Ishikawa (cell line): Measurements from ENCODE around the gene CARD16.

Experiments
- EP300 ChIP-seq: IDR thresholded peaks from 2 replicates; pipeline ENCODE4 v1.6.1; 2012; ENCODE audit warnings: borderline replicate concordance
- RAD21 ChIP-seq: IDR thresholded peaks from 2 replicates; pipeline ENCODE4 v1.6.1; 2012; ENCODE audit warnings: low read depth

GRCh38 chr11:105046898-105047579 lies 1.9 kb upstream of the CARD16 start:
- no peak for TF ChIP-seq EP300
- TF ChIP-seq RAD21: no peak
